HG02798 (cell line): ENCODE data around the gene MICALL1.

Experiments
- ATAC-seq: cut with Tn5 transposase; IDR thresholded peaks from one replicate; pipeline ENCODE4 v1.9.1; 2021; ENCODE audit warnings: mild to moderate bottlenecking; ENCODE audit not compliant: unreplicated experiment, poor library complexity

The MICALL1 gene

DNA sequence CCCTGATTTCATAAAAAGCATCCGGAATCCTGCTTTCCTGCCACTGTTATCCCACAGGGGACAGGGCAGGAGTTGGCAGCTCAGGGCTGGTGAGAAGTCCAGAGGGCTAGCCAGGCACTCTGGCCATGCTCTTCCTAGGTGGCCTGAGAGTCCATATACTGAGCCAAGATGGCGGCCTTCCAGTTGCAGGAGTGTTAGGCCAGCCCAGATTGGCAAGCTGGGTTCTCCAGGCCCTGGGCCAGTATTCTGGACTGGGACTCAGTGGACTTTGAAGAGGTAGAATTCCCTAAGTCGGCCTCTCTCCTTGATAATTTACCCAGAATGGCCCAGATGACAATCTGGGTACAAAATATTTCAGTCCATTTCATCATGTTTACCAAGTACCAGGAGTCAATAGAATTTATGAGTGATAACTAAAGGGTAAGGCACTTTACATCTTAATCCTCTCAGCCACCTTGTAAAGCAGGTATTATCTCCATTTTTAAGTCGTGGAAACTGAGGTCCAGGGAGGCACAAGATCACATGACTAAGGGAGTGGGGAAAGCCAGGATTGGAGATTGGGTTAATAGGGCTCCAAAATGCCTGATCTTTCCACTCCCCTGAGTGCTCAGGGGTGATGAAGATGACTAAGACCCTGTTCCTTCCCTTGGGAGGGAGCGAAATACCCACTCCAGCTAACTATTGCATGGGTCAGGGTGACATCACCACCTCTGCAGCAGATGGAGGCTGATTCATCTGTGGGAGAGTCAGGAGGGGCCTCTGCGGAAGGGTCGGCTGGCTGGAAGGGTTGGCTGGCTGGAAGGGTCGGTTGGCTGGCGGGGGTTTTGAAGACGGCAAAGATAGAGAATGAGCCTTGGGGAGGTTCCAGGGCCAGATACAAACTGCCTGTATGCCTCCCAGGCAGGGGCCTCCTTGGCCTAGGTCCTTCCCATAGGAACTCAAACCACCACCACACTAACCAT is 1.2 kb upstream of the MICALL1 start:
- no peak for ATAC-seq

- ATAC-seq, result peak; percentile 33
Observed at GRCh38 chr22:37906364-37907008, 389 bp downstream of the MICALL1 start.

DNA sequence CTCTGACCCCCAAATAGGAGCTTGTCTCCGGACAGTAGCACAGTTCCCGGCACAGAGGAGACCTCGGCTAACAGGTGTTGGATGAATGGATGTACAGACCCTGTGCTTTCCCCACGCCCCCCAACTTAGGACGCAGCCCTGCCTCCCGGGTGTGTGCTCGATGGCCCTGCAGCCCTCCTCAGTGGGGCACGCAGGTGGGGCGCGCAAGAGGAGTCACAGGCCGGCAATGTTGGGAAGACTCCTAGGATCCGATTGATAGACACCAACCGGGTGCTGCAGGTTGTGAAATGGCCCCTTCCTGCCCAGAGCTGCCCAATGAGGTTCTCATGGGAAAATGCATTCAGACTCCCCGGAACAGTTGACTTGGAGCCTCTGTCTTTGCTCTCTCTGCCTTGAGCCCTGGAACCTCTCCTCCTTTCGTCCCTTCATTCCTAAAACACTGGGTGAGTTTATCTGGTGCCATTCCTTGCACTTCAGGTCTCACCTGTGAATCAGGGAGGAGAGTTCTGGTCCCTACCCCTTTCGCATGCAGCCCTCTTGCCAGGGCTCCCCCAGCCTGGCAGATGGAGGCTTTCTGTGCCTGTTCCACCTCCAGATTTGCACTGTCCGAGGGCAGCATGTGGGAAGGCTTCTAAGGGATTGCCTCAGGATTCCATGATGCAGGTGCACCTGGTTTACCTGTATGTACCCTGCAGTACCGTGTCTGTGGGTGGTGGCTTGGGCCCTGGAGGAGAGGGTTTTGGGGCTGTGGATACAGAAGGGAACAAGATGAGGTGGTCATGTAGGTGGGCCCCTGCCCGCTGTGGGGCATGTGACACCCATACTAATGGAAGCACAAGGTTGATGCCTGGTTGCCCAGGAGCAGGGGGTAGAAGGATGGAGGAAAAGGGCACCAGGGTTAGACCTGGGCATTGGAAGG is 1.2 kb downstream of the MICALL1 start:
- no peak for ATAC-seq

DNA sequence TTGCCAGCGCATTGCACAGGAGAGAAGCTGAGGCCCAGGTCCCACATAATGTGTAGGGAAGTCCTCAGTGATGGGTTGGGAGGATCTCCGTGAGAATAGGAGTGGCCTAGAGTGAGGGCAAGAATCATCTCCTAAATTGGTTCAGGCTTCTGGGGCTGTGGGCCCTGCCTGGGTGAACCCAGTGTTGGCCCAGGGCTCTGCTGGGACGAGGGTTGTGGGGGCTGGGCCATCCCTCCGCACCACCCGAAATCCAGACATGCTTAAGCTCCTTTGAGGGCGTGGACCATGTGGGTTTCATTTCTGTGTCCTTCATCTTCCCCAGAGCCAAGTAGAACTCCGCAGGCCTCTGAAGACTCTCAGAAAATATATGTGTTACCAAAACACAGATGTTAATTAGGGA is 3.7 kb downstream of the MICALL1 start:
- no peak for ATAC-seq

DNA sequence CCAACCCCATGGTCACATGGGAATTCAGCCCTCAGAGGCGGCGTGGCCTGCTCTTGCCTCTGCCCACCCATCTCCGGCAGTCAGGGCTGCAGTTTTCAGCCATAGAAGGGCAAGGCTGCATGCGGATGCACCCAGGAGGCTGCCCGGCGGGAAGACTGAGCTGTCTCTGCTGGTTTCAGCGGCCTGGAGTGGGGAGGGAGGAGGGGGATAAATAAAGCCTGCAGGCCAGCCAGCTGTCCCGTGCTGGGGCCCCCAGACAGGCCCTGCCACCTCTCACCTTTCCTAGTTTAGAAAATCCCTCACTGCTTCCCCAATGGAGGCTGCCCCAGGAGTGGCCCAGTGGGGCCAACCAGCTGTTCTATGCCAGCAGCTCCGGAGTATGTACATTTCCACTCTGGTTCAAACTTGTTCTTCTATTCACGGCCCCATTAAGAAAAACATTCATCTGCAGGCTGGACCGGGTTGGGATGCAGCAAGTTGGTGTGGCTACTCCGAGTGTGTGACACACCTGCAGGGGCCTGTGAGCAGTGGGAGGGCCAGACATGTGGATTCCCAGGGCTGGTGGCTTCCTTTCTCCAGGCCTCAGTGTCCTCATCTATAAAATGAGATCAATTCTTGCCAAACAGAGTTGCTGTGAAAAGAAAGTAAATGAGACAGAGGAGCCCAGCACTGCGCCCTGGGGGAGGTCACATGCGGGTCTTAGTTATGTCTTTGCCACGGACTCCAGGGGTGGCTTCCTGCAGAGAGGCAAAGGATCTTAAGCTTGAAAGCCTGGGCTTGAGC is 5.0 kb downstream of the MICALL1 start:
- ATAC-seq, result no peak

GRCh38 chr22:37911697-37912096 is 5.6 kb downstream of the MICALL1 start:
- ATAC-seq, result no peak

DNA sequence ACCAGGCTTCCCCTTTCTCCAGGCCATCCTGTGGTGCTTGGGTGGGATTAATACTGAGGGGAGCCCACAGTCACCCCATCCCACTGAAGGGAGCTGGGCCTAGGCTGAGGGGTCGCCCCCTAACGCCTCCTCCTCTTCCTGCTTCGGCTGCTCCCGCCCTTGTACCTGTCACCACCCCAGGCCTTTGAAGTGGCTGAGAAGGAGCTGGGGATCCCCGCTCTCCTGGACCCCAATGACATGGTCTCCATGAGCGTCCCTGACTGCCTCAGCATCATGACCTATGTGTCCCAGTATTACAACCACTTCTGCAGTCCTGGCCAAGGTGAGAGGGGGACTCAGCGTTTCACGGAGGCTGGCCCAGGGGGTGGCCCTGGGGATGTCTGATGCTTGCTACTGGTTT is 6.1 kb downstream of the MICALL1 start:
- ATAC-seq, result no peak

- no peak for ATAC-seq
Observed at GRCh38 chr22:37913233-37913721, 7.2 kb downstream of the MICALL1 start.

DNA sequence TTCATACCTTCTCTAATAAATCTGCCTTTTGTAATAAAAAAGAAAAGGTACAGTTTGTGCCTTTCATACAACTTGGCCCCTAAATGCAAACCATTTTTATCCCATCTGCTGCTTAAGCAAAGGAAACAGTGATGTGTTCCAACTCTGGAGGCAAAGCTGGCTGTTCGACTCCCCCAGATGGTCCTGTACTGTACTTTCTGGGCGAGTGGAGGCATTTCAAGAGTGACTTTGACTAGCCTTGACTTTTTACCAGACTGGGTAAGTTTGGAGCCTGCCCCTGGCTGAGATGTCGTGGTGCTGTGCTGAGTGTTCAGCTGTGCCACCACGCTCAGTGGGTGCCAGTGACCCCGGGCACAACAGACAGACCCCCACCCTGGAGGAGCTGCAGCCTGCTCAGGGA is 10.2 kb downstream of the MICALL1 start:
- no peak for ATAC-seq

DNA sequence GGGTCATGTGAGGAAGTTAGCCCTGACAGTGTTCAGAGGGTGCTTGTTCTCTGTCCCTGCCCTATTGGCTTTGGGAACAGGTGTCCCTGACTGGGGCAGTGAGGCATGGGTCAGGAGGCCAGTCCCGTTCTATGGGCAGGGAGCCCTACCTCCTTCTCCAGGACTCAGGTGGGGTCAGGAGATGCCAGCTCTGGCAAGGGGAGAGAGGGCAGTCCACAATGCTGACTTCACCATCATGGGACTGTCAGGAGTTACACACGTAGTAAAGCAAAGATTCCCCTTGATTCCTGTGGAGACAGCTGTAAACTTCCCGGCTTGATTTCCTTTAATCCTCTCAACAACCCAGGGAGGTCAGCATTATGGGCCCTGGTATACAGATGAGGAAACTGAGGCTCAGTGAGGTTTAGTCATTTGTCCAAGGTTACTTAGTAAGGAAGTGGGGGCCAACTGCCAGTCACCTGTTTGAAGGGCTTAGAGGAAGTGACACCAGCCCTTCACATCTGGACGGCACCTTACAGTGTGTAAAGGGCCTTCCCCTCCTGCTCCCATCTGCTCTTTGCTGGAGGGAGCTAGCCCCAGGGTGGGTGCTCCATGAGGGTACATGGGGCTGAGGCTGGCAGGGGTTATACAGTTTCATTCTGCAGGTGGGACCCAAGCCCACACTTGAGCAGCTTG is 11.9 kb downstream of the MICALL1 start:
- ATAC-seq, result no peak

GRCh38 chr22:37918580-37919270 is 12.6 kb downstream of the MICALL1 start:
- no peak for ATAC-seq

GRCh38 chr22:37920126-37920525 is 14.0 kb downstream of the MICALL1 start:
- ATAC-seq, result no peak

DNA sequence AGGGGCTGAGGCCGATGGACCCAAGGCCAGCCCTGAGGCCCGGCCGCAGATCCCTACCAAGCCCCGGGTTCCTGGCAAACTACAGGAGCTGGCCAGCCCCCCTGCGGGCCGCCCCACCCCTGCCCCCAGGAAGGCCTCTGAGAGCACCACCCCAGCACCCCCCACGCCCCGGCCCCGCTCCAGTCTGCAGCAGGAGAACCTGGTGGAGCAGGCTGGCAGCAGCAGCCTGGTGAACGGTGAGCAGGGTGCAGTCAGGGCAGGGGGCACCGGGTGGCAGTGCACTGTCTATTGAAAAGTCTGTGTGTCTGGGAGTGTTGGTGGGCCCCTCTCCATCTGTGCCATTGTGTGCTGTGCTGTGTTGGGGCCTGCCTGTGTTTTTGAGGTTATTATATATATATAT is 16.1 kb downstream of the MICALL1 start:
- ATAC-seq, result no peak

DNA sequence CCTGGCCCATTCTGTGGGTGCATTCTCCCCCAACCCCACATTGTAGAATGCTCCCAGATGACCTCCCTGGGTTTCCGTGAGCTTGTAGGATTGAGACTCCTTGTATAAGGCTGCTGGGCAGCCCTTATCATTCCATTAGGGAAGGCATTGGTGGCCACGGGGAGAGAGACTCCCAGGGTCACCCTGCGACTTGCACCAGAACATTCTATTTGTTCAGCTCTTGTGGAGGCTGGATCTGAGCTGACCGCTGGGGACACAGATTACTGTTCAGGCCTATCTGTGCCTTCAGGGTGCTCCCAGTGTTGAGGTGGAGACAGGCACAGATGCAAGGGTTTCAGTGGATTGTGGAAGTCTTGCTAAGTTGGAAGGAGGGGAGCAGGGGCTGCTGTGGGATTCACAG is 17.8 kb downstream of the MICALL1 start:
- ATAC-seq, result no peak

DNA sequence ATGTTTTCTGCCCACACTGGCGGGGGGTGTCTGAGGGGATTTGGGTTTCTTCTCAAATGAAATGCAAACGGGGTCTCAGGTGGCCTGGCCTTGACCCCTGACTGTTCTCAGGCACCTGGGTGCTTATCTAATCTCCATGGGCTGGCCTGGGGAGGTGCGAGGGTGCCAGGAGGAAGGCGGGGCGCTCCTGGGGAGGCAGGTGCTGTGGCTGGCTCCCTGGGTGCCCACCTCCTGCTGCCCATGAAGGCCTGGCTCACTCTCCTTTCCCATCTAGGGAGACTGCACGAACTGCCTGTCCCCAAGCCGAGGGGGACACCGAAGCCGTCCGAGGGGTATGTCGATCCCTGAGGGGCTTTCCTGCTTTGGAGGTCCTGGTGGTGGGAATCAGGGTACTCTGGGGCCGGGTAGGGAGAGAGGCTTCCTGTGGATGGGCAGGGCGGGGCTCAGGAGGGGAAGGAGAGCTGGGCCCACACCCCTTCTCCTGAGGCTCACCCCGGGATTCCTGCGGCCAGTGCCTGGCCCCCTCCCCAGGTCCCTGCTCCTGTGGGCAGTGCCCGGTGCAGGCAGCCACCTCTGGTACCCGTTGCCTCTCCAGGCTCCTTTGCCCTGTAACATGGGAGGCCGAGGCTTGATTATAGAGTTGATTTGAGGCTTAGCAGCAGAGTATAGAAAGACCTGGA is 18.4 kb downstream of the MICALL1 start:
- ATAC-seq, result no peak

DNA sequence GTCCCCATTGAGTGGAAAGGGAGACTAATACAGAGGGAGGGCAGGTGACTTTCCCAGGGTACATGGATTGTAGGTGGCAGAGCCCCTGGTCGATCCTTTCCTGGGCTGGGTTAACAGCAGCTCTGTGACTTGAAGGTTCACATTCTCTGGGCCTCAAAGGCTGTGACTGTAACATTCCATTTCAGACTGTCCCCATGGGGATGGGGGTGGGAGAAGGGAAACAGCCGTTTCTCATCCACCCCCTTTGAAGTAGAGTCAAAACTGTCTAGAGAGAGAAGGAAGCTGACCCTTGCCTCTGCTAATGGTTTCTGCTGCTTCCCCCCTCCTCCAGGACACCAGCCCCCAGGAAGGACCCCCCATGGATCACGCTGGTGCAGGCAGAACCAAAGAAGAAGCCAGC is 19.2 kb downstream of the MICALL1 start:
- no peak for ATAC-seq

DNA sequence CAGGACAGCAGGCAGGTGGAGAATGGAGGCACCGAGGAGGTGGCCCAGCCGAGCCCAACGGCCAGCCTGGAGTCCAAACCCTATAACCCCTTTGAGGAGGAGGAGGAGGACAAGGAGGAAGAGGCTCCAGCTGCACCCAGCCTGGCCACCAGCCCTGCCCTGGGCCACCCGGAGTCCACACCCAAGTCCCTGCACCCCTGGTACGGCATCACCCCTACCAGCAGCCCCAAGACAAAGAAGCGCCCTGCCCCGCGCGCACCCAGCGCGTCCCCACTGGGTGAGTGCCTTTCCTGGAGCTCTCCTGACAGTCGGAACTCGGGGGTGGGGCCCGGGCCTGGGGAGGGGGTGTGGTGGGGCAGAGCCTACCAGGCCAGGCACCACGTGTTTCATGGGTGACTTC is 19.7 kb downstream of the MICALL1 start:
- no peak for ATAC-seq

- ATAC-seq, result no peak
Observed at GRCh38 chr22:37926358-37926757, 20.3 kb downstream of the MICALL1 start.
